ENCODE results near the gene ERC1.

GRCh38 chr12:1517734-1518525 is 526.9 kb downstream of the ERC1 start:
- TF ChIP-seq CTCF (IDR thresholded peaks at IDR 0.05) (no peak), POLR2AphosphoS5 (IDR thresholded peaks at IDR 0.05) (no peak), POLR2A (IDR thresholded peaks at IDR 0.05) (no peak), EP300 (IDR thresholded peaks at IDR 0.05; ENCODE audit: low read depth) (no peak)
